Lower leg skin (tissue), 3 donors: ENCODE measurements around the gene ADGRD1.

ENCODE experiments used
- CTCF ChIP-seq, 3 donors: fragments of 450-650 bp; IDR thresholded peaks; one replicate each; pipeline ENCODE4 v1.5.1; 2016; ENCODE audit warnings: antibody characterized with exemption in 3 of 3, mild to moderate bottlenecking in 3 of 3, moderate library complexity in 2 of 3
- POLR2A ChIP-seq, 2 donors: fragments of 450-650 bp; IDR thresholded peaks; one replicate each; pipeline ENCODE4 v1.6.1; 2016 to 2017; ENCODE audit warnings: antibody characterized with exemption in 2 of 2, mild to moderate bottlenecking in 1 of 2, moderate library complexity in 1 of 2

- TF ChIP-seq CTCF (IDR thresholded peaks at IDR 0.05): no peak
- no peak for TF ChIP-seq POLR2A (IDR thresholded peaks at IDR 0.05)
Observed at GRCh38 chr12:130944878-130945277, 8.8 kb upstream of the ADGRD1 start.
